Sciatic nerve (tissue), 2 donors: Measurements from ENCODE around the gene RAPGEF2. TPM values are rescaled to one million over a fixed set of nuclear protein-coding genes. Genes with fewer than 3 reads are reported as not detected.
"Not testable (repeated sequence)": the region's sequence is repeated elsewhere in the genome, so short reads cannot be mapped to it uniquely, and the experiment has no call there.

Source experiments
- ATAC-seq: fragments of 200-7000 bp; cut with Tn5 transposase; one replicate; pipeline ENCODE4 v1.9.1; 2020; ENCODE audit warnings: mild to moderate bottlenecking, moderate library complexity
- DNase-seq: peaks from one replicate; pipeline ENCODE4 v3.0.0-alpha.2; 2020; ENCODE audit warnings: low spot score
- intact Hi-C: fragments of 100-400 bp; cut with DNase I; formaldehyde crosslinking; loops from one replicate; pipeline ENCODE4 v1.14.2; 2022
- total RNA-seq: library from RNA; stranded (reverse); fragmentation: NEBNext Ultra II Directional; extraction: Animal tissue kit (Norgen Biotek cat#: 25700); gene quantifications from one replicate; pipeline ENCODE4 v1.2.1, GENCODE V29; 2021
- donor health status: DM: no; HTN: no; CAD: no.
- donor health status: DM: no; HTN: no; CAD: no.

Gene RAPGEF2
- total RNA-seq, 1 donor from 2014 or later = 74.0 TPM

- ATAC-seq (no peak), DNase-seq (no peak)
- intact Hi-C loops = no loop called here
These were observed 180.1 kb downstream of the RAPGEF2 start for GRCh38 chr4:159282944-159283343.

DNA sequence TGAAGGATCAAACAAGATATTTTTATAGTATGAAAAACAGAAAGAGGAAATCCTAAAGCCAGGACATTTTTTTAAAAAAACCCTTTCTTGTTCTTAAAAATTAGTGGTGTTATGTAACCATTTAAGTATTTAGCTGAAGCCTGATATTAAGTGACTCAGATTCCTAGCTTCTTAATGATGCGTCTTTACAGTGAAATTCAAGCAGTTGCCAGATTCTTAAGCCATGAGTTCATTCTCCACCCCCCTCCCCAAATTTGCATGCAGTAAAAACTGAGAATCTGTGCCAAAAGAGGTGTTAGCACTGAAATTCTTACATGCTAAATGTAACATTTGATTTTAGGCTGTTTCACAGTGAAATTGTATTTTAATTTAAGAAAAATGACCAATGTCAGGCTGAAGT is 180.8 kb downstream of the RAPGEF2 start:
- intact Hi-C loops = no loop called here
- DNase-seq (no peak), ATAC-seq (no peak)

DNA sequence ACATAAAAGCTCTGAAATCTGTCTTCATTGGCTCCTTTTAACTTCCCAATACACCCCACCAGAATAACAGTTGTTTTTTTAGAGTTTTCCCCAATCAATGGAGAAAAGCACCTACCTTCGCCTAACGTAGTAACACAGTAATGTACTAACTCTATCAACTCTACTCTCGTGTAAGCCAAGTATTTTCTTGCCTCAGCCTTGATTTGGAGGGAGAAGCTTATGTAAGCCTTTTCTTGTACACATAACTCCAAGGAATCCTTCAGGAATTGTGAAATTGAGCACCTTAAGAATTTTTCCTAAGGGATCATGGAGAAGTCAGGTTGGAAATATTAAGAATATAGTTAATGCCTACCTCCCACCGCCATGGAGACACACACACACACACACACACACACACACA is 181.2 kb downstream of the RAPGEF2 start:
- intact Hi-C loops = no loop called here
- ATAC-seq (peak; percentile 55), DNase-seq (no peak)

DNA sequence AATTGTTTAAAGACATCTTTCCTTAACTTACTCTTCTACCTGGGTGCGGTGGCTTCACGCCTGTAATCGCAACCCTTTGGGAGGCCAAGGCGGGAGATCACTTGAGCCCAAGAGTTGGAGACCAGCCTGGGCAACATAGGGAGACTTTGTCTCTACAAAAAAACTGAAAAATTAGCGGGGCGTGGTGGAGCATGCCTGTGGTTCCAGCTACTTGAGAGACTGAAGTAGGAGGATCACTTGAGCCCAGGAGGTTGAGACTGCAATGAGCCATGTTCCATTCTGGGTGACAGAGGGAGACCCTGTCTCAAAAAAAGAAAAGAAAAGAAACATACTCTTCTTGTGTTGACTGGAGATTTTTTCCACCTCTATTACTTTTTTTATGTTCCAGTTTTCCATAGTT is 181.9 kb downstream of the RAPGEF2 start:
- no peak for ATAC-seq
- no peak for DNase-seq
- intact Hi-C loops = no loop called here

DNA sequence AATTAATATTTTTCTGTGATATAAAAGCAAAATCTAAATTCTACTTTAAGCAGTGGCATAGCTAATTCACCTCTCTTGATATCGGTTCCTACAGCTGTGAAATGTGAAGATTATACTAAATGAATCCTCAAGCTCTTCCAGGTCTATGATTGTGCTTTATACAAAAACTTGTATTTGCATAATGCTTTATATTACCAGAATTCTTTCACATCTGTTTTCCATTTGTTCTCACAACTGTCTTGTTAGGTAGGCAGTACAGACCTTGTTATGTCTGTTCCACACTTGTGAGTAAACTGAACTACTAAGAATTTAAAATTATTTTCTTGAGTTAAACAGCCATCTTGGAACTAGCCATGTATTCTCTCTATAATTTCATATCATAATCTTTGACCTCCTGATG is 184.9 kb downstream of the RAPGEF2 start:
- ATAC-seq = no peak
- no peak for DNase-seq
- intact Hi-C loops = no loop called here

GRCh38 chr4:159289682-159290081 is 186.8 kb downstream of the RAPGEF2 start:
- intact Hi-C loops = no loop called here
- DNase-seq (no peak), ATAC-seq (no peak)

- intact Hi-C loops = no loop called here
- DNase-seq (no peak), ATAC-seq (no peak)
These were observed 187.6 kb downstream of the RAPGEF2 start for GRCh38 chr4:159290321-159291030.

DNA sequence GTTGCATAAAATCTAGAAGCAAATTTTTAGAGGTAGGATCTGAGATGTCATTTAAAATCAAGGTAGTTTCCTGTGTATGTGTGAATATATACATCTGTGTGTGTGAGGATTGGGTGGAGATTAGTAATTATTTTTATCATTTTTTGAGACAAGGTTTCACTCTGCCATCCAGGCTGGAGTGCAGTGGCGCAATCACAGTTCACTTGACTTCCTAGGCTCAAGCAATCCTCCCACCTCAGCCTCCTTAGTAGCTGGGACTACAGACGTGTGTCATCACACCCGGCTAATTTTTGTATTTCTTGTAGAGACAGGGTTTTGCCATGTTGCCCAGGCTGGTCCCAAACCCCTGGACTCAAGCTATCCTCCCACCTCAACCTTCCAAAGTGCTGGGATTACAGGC is 188.3 kb downstream of the RAPGEF2 start:
- DNase-seq (no peak), ATAC-seq (no peak)
- intact Hi-C loops = no loop called here

GRCh38 chr4:159292137-159292896 is 189.4 kb downstream of the RAPGEF2 start:
- DNase-seq (no peak), ATAC-seq (no peak)
- intact Hi-C loops = no loop called here

DNA sequence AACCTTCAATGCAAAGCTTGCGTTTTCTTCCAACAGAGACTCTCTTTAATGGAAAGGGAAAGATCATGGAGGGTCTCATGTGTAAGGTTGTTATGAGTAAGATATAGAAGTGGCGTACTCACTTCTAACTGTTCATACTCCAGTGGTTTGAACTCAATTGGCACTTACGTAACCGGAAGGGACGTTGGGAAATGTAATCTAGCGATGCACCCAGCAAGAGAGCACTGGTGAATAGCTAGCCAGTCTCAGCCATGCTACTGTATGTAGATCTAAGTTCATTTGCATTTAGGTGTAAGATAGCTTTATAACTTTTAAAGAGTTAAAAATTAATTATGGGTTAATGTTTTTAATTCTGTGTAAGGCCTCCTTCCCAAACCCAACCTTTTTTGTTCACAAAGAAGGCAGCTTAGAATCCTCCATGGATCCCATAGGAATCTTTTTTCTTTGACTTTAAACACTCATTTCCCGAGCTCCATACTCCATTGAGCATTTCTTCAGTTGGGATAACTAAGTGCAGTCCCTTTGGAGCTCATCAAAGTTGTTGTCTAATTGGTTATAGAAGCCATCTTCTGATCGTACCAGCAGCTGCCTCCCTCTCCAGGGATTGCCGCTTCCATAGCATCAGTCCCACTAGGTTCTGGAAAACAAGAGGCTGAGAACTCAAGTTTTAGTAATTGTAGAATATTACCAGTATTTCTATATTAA is 191.1 kb downstream of the RAPGEF2 start:
- no peak for DNase-seq
- intact Hi-C loops = no loop called here
- ATAC-seq = no peak

- DNase-seq (no peak), ATAC-seq (no peak)
- intact Hi-C loops = no loop called here
These were observed 193.2 kb downstream of the RAPGEF2 start for GRCh38 chr4:159296061-159296460.

DNA sequence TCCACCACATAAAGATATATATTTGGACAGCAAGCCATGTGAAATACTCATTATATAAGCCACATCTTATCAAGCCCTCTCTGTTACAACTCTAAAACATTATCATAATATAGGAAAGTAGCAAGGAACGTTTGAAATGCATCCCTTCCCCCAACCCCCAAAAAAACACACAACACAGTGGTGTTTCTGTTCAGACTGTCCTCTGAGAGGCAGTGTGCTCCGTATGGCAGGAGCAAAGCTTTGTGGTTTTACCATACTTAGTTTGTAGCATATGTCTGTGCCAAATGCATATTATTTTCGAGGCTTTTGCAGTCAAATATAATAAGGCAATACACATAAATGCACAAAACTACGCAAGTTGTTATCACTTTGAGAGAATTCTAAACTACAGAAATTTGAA is 194.2 kb downstream of the RAPGEF2 start:
- ATAC-seq (no peak), DNase-seq (no peak)
- intact Hi-C loops = no loop called here

DNA sequence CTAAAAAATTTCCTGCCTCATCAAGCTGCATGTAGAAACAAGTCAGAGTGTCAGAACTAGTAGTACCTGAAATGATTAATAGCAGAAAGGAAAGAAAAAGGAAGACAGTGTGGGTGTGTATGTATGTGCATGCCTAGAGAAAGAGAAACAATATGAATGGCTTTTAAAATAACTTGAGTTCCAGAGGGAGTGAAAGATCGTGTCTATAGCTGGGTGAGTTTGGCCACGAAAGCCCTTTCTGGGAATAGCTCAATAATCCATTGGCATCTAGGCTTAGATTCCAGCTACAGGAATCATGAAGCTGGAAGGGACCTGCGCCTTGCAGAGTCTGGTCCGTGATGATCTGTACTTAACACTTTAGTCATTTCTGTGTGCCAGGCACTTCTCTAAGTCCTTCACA is 195.6 kb downstream of the RAPGEF2 start:
- ATAC-seq (no peak), DNase-seq (no peak)
- intact Hi-C loops = no loop called here

GRCh38 chr4:159303435-159303834 is 200.6 kb downstream of the RAPGEF2 start:
- intact Hi-C loops = no loop called here
- no peak for ATAC-seq
- DNase-seq = no peak

DNA sequence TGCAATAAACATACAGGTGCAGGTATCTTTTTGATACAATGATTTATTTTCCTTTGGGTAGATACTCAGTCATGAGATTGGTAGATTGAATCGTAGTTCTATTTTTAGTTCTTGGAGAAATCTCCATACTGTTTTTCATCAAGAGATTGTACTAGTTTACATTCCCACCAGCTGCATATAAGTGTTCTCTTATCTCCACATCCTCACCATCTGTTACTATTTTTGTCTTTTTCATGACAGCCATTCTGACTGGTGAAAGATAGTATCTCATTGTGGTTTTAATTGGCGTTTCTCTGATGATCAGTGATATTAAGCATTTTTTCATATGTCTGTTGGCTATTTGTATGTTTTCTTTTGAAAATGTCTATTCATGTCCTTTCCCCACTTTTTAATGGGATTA is 202.2 kb downstream of the RAPGEF2 start:
- intact Hi-C loops = no loop called here
- ATAC-seq = no peak
- no peak for DNase-seq

GRCh38 chr4:159307929-159308328 is 205.1 kb downstream of the RAPGEF2 start:
- ATAC-seq = no peak
- intact Hi-C loops = no loop called here
- no peak for DNase-seq

GRCh38 chr4:159308566-159309340 is 205.9 kb downstream of the RAPGEF2 start:
- no peak for ATAC-seq
- intact Hi-C loops = no loop called here
- DNase-seq = no peak

DNA sequence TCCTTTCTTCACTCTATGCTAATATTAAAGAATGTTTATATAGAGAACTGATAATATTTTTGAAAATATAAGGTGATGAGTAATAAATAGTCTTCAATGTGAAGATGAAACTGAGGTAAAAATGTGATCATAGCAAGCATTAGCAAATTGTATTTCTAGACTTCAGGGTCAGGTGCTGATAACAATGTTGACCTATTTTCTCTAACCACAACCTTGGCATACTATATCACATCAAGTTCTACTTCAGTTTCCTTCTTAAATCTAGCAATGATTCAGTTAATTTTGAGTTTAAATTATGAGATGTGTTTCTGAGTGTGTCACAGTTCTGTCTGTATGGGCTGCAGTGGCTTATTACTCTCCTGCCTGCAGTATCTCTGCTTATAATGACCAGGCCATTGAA is 209.4 kb downstream of the RAPGEF2 start:
- ATAC-seq (no peak), DNase-seq (no peak)
- intact Hi-C loops = no loop called here

GRCh38 chr4:159315879-159316278 is 213.0 kb downstream of the RAPGEF2 start:
- not testable (repeated sequence) for ATAC-seq

More at GRCh38 chr4:159315879-159316278, 213.0 kb downstream of the RAPGEF2 start:
- intact Hi-C loops, DNase-seq: not testable (repeated sequence)
